ENCODE measurements around the gene RAB5IF. TPM values are rescaled to one million over a fixed set of nuclear protein-coding genes. Genes with fewer than 3 reads are reported as not detected.
"Not testable (repeated sequence)": the region's sequence is repeated elsewhere in the genome, so short reads cannot be mapped to it uniquely, and the experiment has no call there.

Gene RAB5IF
- total RNA-seq, 1 donor from 2014 or later, result 162 TPM

DNA sequence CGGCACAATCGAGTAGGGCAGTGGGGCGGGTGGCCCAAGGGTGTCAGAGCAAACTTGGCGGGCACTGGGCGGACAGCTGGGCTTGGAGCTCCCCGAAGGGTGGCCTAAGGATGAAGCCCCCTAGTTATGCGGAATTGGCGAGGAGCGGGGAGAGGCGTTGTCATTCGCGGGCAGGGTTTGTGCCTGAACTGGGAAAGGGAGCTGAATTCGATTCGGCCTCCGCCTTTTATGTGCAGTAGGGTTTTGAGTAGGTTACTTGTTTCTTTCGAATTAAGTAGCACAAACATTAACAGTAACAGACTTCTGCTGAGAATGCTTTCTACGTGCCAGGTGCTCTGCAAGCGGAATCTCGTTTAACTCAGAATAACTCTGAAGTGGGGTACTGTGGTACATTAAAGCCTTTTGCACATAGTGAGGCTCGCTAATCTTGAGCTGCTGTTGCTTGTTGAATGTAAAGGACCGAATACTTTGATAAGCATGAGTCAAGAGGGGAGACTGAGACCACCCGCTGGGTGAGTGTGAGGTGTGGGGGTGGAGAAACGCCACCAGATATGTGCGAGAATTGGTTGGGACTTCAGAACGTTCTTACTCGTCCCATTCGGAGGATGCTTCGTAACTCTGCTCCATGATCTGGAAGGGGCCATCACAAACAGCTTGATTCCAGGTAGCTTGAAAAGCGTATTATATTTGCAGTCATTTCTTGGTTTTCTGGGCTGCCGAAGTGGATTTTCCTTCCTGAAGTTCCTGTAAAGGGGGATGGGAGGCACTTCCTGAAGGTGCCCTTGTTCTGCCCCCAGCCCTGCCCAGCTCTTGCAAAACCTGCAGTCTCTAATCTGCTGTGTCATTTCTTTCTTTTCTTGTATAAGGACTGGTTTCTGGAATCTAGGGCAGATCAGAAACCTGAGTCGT is 833 bp downstream of the RAB5IF start:
- no peak for DNase-seq (ENCODE audit: low read depth)

GRCh38 chr20:36607586-36608387 is 2.2 kb downstream of the RAB5IF start:
- TF ChIP-seq CTCF (IDR thresholded peaks at IDR 0.05; ENCODE audit: insufficient read depth, low read length, poor library complexity, severe bottlenecking), result no peak
- H3K36me3 ChIP-seq (ENCODE audit: control insufficient read depth, insufficient read depth, low read length), result peaks cover 2% of the 10 kb centered on the region
- H3K4me3 ChIP-seq (ENCODE audit: low read depth, low read length), result no peak overlapping the region
- H3K27me3 ChIP-seq (ENCODE audit: control insufficient read depth, insufficient read depth, low read length), result no peaks in the 10 kb centered on the region
- no peak for DNase-seq (ENCODE audit: low read depth)

More for the DNA sequence above, 833 bp downstream of the RAB5IF start:
- Histone ChIP-seq H3K27me3 (ENCODE audit: control insufficient read depth, insufficient read depth, low read length) (no peaks in the 10 kb centered on the region), H3K4me3 (ENCODE audit: low read depth, low read length) (peak overlapping the region; percentile 100), H3K36me3 (ENCODE audit: control insufficient read depth, insufficient read depth, low read length) (peaks cover 2% of the 10 kb centered on the region)
- no peak for TF ChIP-seq CTCF (IDR thresholded peaks at IDR 0.05; ENCODE audit: insufficient read depth, low read length, poor library complexity, severe bottlenecking)

DNA sequence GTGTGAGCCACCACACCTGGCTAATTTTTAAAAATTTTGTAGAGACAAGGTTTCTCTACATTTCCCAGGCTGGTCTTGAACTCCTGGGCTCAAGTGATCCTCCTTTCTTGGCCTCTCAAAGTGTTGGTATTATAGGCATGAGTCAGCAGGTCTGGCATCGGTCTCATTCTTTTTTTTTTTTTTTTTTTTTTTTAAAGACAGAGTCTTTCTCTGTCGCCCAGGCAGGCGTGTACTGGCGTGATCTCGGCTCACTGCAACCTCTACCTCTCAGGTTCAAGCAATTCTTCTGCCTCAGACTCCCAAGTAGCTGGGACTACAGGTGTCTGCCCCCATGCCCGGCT is 2.8 kb downstream of the RAB5IF start:
- H3K27me3 ChIP-seq (ENCODE audit: control insufficient read depth, insufficient read depth, low read length); DNase-seq (ENCODE audit: low read depth); H3K4me3 ChIP-seq (ENCODE audit: low read depth, low read length); H3K36me3 ChIP-seq (ENCODE audit: control insufficient read depth, insufficient read depth, low read length): not testable (repeated sequence)

GRCh38 chr20:36611625-36612024 is 6.0 kb downstream of the RAB5IF start:
- TF ChIP-seq CTCF (IDR thresholded peaks at IDR 0.05; ENCODE audit: insufficient read depth, low read length, poor library complexity, severe bottlenecking), result no peak
- no peak overlapping the region for H3K4me3 ChIP-seq (ENCODE audit: low read depth, low read length)
- DNase-seq (ENCODE audit: low read depth), result no peak
- H3K27me3 ChIP-seq (ENCODE audit: control insufficient read depth, insufficient read depth, low read length), result no peaks in the 10 kb centered on the region
- peaks cover 4% of the 10 kb centered on the region for H3K36me3 ChIP-seq (ENCODE audit: control insufficient read depth, insufficient read depth, low read length)

DNA sequence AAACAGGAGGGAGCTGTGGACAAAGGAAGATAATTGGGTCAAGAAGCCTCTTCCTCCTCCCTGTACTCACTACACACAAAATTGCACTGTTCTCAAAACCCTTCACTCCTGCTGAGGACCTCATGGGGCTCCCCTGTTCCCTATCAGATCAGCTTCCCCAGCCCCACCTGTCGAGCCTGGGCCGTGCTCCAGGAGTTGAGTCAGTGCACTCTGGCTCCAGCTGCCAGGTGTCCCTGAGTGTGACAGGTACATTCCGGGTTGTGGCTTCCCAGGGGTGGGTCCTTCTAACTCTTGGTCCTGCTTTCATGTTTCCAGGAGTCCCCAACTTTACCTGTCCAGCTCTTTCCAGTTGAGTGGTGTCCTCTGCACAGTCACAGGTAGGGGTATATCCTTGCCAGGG is 8.4 kb downstream of the RAB5IF start:
- H3K4me3 ChIP-seq (ENCODE audit: low read depth, low read length), result no peak overlapping the region
- no peak for TF ChIP-seq CTCF (IDR thresholded peaks at IDR 0.05; ENCODE audit: insufficient read depth, low read length, poor library complexity, severe bottlenecking)
- DNase-seq (ENCODE audit: low read depth), result no peak
- peaks cover 4% of the 10 kb centered on the region for H3K36me3 ChIP-seq (ENCODE audit: control insufficient read depth, insufficient read depth, low read length)
- no peaks in the 10 kb centered on the region for H3K27me3 ChIP-seq (ENCODE audit: control insufficient read depth, insufficient read depth, low read length)

DNA sequence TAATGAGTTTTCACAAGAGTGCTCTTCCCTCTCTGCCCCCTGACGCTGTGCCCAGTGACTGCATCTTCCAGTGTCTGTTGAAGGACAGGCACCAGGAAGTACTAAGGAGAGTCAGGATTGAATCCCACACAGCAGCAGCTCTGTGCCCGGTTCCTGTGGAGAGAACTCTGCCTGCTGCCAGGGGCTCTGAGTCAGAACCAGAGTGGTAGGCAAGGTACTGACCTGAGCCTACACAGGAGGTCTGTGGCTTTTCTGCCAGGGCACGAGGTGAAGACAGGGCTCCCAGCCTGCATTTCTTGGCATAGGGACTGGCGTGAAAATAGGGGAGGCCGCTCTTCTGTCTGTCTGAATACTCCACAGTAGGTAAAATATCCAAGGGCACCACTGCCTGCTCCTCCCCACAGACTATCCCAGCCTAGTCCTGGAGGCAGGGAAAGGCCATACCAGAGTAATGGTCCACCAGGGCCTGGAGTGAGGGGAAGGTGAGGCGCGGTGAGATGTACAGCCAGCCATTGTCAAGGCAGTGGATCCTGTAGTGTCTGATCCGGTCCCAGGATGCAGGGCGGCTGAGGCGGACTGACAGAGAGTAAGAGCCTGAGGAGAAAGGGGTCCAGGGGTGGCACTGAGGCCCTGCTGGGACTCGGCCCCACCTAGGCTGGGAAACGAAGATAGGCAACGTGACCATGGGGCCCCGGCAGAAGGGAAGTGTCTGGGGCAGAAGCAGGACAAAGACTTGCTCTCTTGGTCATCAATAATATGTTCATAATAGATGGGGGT is 9.4 kb downstream of the RAB5IF start:
- Histone ChIP-seq H3K4me3 (ENCODE audit: low read depth, low read length) (no peak overlapping the region), H3K36me3 (ENCODE audit: control insufficient read depth, insufficient read depth, low read length) (peaks cover 2% of the 10 kb centered on the region), H3K27me3 (ENCODE audit: control insufficient read depth, insufficient read depth, low read length) (no peaks in the 10 kb centered on the region)
- TF ChIP-seq CTCF (IDR thresholded peaks at IDR 0.05; ENCODE audit: insufficient read depth, low read length, poor library complexity, severe bottlenecking), result no peak
- DNase-seq (ENCODE audit: low read depth), result no peak

All from kidney epithelial cell (primary cell).